ENCODE measurements around the gene BCL6B. TPM values are rescaled to one million over a fixed set of nuclear protein-coding genes. Genes with fewer than 3 reads are reported as not detected.

Gene BCL6B
- total RNA-seq, 5 donors from 2014 or later (not counting 1 experiment from before 2014, with no cell fraction given), result 0.53 TPM; not detected in 4

- Mint-ChIP-seq H3K27ac (no peak overlapping the region), H3K4me3 (no peak overlapping the region), H3K9me3 (no peaks in the 10 kb centered on the region), H3K36me3 (peaks cover 3% of the 10 kb centered on the region), H3K4me1 (peaks cover 59 to 74% (median 63%) of the 10 kb centered on the region in 3 donors), H3K27me3 (no peaks in the 10 kb centered on the region)
- 84% methylated on average over 6 of the region's 10 CpGs for WGBS (ENCODE audit: insufficient coverage)
- no peak overlapping the region for H3K4me3 ChIP-seq (ENCODE audit: control insufficient read depth in 1 of 2, extremely low read depth in 1 of 2, low read length in 1 of 2)
- peaks cover 0 to 12% of the 10 kb centered on the region in 2 donors for H3K36me3 ChIP-seq (ENCODE audit: control insufficient read depth in 2 of 2, extremely low read depth in 1 of 2, insufficient read depth in 1 of 2, low read length in 1 of 2)
- ChIA-PET CTCF (interaction anchor here (0.6 to 1.6 kb wide), 2 partner anchors 104 to 108 kb away, joined by 7 to 9 read pairs; no protein-coding TSS in a partner anchor), POLR2A (interaction anchor here (0.6 kb wide), 3 partner anchors 14 to 161 kb away, joined by 3 to 4 read pairs (median 3); no protein-coding TSS in a partner anchor)
- DNase-seq, result no peak
- no peak for ATAC-seq (replicated peaks in 1 of 4)
- H3K27me3 ChIP-seq (replicated peaks in 1 of 2; ENCODE audit: control insufficient read depth in 2 of 2, extremely low read depth in 1 of 2, insufficient read depth in 2 of 2, low read length in 1 of 2), result peaks cover 0 to 18% of the 10 kb centered on the region in 2 experiments
- H3K9me3 ChIP-seq, result no peaks in the 10 kb centered on the region
- no peak overlapping the region for H3K27ac ChIP-seq (ENCODE audit: low read length)
- H3K4me1 ChIP-seq (ENCODE audit: control insufficient read depth in 1 of 2, extremely low read depth in 1 of 2, insufficient read depth in 2 of 2, low read length in 2 of 2), result peaks cover 14 to 68% of the 10 kb centered on the region in 2 experiments
Observed at GRCh38 chr17:7019367-7019766, 3.5 kb upstream of the BCL6B start.

DNA sequence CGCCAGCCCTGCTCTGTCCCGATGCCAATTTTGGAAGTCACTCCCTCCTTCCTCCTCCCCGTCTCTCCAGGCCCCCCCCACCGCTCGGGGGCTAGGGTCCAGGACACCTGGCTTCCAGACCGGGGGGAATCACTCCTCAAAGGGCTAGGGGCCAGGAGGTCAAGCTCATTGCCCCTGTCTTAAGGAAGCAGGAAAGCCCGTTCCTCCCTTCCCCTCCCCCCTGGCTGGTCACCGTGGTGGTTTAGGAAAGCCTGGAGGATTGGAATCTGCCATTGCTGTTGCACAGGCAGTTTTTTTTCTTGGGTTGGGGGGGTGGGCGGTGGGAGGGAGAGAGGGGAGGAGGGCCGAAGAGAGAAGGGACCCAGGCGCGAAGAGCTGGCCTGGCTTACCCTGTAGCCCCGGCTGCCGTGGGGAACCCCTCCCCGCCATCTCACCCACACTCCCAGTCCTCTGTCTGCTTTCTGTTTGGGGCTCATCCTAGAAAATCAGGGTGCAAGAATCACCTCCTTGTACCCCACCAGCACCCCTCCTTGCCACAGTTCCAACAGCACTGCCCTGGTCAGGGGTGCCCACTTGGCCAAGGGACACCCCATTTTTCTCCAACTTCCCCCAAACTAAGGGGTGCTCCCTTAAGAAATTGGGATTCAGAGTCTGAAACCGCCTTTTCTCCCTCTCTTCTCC is 2.9 kb upstream of the BCL6B start:
- no peak overlapping the region for H3K4me3 Mint-ChIP-seq
- H3K36me3 Mint-ChIP-seq, result peaks cover 3% of the 10 kb centered on the region
- ChIA-PET POLR2A (interaction anchor here (0.6 to 1.5 kb wide), 4 partner anchors 14 to 161 kb away, joined by 3 to 6 read pairs (median 4); partner anchors contain the start of gene SLC16A13 (in 1 of the 2)), CTCF (interaction anchor here (0.6 to 3.4 kb wide), 3 partner anchors 15 to 109 kb away, joined by 7 to 26 read pairs (median 9); no protein-coding TSS in a partner anchor)
- peaks cover 0 to 12% of the 10 kb centered on the region in 2 donors for H3K36me3 ChIP-seq (ENCODE audit: control insufficient read depth in 2 of 2, extremely low read depth in 1 of 2, insufficient read depth in 1 of 2, low read length in 1 of 2)
- no peak for ATAC-seq (replicated peaks in 1 of 4)
- peaks cover 0 to 18% of the 10 kb centered on the region in 2 experiments for H3K27me3 ChIP-seq (replicated peaks in 1 of 2; ENCODE audit: control insufficient read depth in 2 of 2, extremely low read depth in 1 of 2, insufficient read depth in 2 of 2, low read length in 1 of 2)
- WGBS (ENCODE audit: insufficient coverage), result 80% methylated on average over 6 of the region's 16 CpGs
- no peak overlapping the region for H3K27ac Mint-ChIP-seq
- H3K27me3 Mint-ChIP-seq, result no peaks in the 10 kb centered on the region
- H3K4me1 Mint-ChIP-seq, result peaks cover 58 to 72% (median 62%) of the 10 kb centered on the region in 3 donors
- H3K4me1 ChIP-seq (ENCODE audit: control insufficient read depth in 1 of 2, extremely low read depth in 1 of 2, insufficient read depth in 2 of 2, low read length in 2 of 2), result peaks cover 14 to 67% of the 10 kb centered on the region in 2 experiments
- no peak overlapping the region for H3K27ac ChIP-seq (ENCODE audit: low read length)
- H3K9me3 ChIP-seq, result no peaks in the 10 kb centered on the region
- H3K4me3 ChIP-seq (ENCODE audit: control insufficient read depth in 1 of 2, extremely low read depth in 1 of 2, low read length in 1 of 2), result no peak overlapping the region
- no peaks in the 10 kb centered on the region for H3K9me3 Mint-ChIP-seq
- no peak for DNase-seq

DNA sequence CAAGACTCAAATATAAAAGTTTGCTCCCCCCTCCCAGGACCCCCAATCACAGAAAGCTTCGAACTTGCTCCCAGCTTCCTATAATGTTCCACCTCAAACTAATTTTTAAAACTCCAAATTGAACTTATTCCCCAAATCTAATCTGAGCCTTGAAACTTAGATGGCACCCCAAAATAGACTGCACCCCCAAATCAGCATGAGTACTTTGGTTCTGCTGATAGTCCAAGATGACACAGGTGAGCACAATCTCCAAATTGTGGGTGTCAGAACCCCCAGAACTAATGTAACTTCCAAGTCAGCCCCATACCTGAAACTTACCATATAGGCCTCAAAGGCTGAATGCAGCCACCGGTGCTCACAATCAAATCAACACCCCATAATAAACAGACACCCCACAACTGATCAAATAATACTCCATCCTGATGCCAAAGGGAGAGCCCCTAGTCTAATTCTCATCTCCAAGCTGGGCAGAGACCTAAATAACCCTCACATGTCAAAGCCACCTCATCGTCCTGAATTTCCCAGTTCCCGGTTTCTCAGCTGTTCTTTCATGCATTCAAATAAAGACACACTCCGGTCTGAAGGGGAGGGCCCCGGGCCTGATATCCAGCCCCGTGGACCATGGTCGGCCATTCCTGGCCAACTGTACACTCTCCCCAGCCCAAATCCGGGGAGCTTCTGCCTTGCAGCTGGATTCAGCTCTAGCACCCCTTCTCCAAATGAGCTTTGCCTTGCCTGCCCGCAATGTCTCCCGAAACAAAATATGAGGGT is 1.8 kb upstream of the BCL6B start:
- H3K36me3 Mint-ChIP-seq, result peaks cover 3% of the 10 kb centered on the region
- H3K27me3 ChIP-seq (replicated peaks in 1 of 2; ENCODE audit: control insufficient read depth in 2 of 2, extremely low read depth in 1 of 2, insufficient read depth in 2 of 2, low read length in 1 of 2), result peaks cover 0 to 18% of the 10 kb centered on the region in 2 experiments
- H3K27me3 Mint-ChIP-seq, result no peaks in the 10 kb centered on the region
- peak overlapping the region; percentile 19 for H3K27ac ChIP-seq (ENCODE audit: low read length)
- no peaks in the 10 kb centered on the region for H3K9me3 Mint-ChIP-seq
- POLR2A ChIA-PET, result interaction anchor here in 1 of 2 donors (1.5 kb wide), 1 partner anchor 15 kb away, joined by 6 read pairs; the partner anchor contains the start of gene SLC16A13
- no peaks in the 10 kb centered on the region for H3K9me3 ChIP-seq
- H3K4me3 ChIP-seq (ENCODE audit: control insufficient read depth in 1 of 2, extremely low read depth in 1 of 2, low read length in 1 of 2), result no peak overlapping the region
- H3K36me3 ChIP-seq (ENCODE audit: control insufficient read depth in 2 of 2, extremely low read depth in 1 of 2, insufficient read depth in 1 of 2, low read length in 1 of 2), result peaks cover 0 to 12% of the 10 kb centered on the region in 2 donors
- peaks cover 47 to 61% (median 51%) of the 10 kb centered on the region in 3 donors for H3K4me1 Mint-ChIP-seq
- H3K4me1 ChIP-seq (ENCODE audit: control insufficient read depth in 1 of 2, extremely low read depth in 1 of 2, insufficient read depth in 2 of 2, low read length in 2 of 2), result peaks cover 10 to 56% of the 10 kb centered on the region in 2 experiments
- CTCF ChIA-PET, result interaction anchor here (0.6 to 3.4 kb wide), 15 partner anchors 9 to 177 kb away, joined by 3 to 26 read pairs (median 5); partner anchors contain the start of gene SLC16A13 (in 1 of the 2)
- ATAC-seq (replicated peaks in 1 of 4) (no peak), DNase-seq (no peak)
- no peak overlapping the region for H3K27ac Mint-ChIP-seq
- WGBS (ENCODE audit: insufficient coverage), result 77% methylated on average over 9 of the region's 11 CpGs
- H3K4me3 Mint-ChIP-seq, result peak overlapping the region in 1 of 3 donors; percentile 83

DNA sequence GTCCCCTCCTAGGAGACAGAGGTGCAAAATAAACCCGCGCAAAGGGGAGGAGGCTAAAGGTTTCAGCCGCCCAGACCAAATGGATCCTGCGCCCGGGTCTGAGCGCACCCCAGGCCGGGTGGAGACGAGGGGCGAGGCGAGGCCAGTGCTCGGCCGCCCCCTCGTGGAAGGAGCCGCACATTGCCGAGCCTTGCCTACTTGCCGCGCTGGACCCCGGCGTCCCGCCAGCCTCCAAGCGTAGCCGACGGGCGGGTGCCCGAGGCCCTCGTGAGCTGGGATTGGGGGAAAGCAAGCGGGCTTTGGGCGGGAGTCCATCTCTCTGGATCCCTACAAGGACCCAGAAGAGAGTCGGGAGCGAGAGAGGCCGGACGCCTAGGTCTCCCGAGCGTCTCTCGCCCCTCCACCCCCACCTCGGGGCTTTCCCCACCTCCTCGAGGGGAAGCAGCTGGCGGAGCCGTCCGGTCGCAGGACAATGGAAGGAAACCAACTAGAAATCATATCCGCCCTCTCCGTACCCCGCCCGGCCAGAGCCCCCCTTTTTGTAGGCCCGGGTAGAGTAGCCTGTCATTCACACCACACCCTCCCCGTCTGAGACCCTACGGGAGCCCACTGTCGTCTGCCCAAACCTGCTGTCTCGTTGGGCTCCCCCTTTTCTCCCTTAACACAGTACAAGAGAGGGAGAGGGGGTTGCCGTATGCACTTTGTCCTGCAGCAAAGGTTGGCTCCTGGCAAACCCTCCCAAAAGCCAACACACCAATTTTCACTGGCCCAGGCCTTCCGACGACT is 664 bp upstream of the BCL6B start:
- Histone ChIP-seq H3K4me3 (ENCODE audit: control insufficient read depth in 1 of 2, extremely low read depth in 1 of 2, low read length in 1 of 2) (peak overlapping the region; percentile 35 to 43), H3K27ac (ENCODE audit: low read length) (peak overlapping the region; percentile 19), H3K36me3 (ENCODE audit: control insufficient read depth in 2 of 2, extremely low read depth in 1 of 2, insufficient read depth in 1 of 2, low read length in 1 of 2) (peaks cover 0 to 4% of the 10 kb centered on the region in 2 donors), H3K4me1 (ENCODE audit: control insufficient read depth in 1 of 2, extremely low read depth in 1 of 2, insufficient read depth in 2 of 2, low read length in 2 of 2) (peaks cover 10 to 45% of the 10 kb centered on the region in 2 experiments), H3K27me3 (replicated peaks in 1 of 2; ENCODE audit: control insufficient read depth in 2 of 2, extremely low read depth in 1 of 2, insufficient read depth in 2 of 2, low read length in 1 of 2) (peaks cover 0 to 18% of the 10 kb centered on the region in 2 experiments), H3K9me3 (no peaks in the 10 kb centered on the region)
- CTCF ChIA-PET, result interaction anchor here (0.6 to 3.4 kb wide), 16 partner anchors 8 to 178 kb away, joined by 3 to 26 read pairs (median 4); partner anchors contain the start of gene SLC16A13 (in 1 of the 2)
- Mint-ChIP-seq H3K27me3 (no peaks in the 10 kb centered on the region), H3K4me3 (peak overlapping the region; percentile 21 to 83 (median 49)), H3K27ac (peak overlapping the region in 1 of 2 donors; percentile 24), H3K36me3 (no peaks in the 10 kb centered on the region), H3K9me3 (no peaks in the 10 kb centered on the region), H3K4me1 (peaks cover 38 to 50% (median 45%) of the 10 kb centered on the region in 3 donors)
- POLR2A ChIA-PET, result no interaction called here
- under 1% methylated on average over 32 of the region's 53 CpGs for WGBS (ENCODE audit: insufficient coverage)
- peak in 34 of 35 experiments; percentile 45 to 88 (median 65) for DNase-seq
- ATAC-seq (replicated peaks in 1 of 4), result peak; percentile 57 to 85 (median 80)

- Mint-ChIP-seq H3K4me3 (peak overlapping the region; percentile 55 to 83 (median 57)), H3K27me3 (no peaks in the 10 kb centered on the region), H3K36me3 (no peaks in the 10 kb centered on the region), H3K27ac (peak overlapping the region; percentile 52 to 66), H3K4me1 (peaks cover 31 to 44% (median 42%) of the 10 kb centered on the region in 3 donors), H3K9me3 (no peaks in the 10 kb centered on the region)
- WGBS (ENCODE audit: insufficient coverage), result 38% methylated on average over 35 of the region's 51 CpGs
- CTCF ChIA-PET, result interaction anchor here in 1 of 2 donors (0.6 to 3.4 kb wide), 5 partner anchors 12 to 113 kb away, joined by 3 to 26 read pairs (median 4); partner anchors contain the start of gene SLC16A13
- peak; percentile 75 to 98 (median 91) for DNase-seq
- POLR2A ChIA-PET, result interaction anchor here in 1 of 2 donors (0.8 kb wide), 1 partner anchor 12 kb away, joined by 5 read pairs; the partner anchor contains the start of gene SLC16A13
- ATAC-seq (replicated peaks in 1 of 4), result peak; percentile 73 to 81 (median 76)
- Histone ChIP-seq H3K27me3 (replicated peaks in 1 of 2; ENCODE audit: control insufficient read depth in 2 of 2, extremely low read depth in 1 of 2, insufficient read depth in 2 of 2, low read length in 1 of 2) (peaks cover 0 to 18% of the 10 kb centered on the region in 2 experiments), H3K27ac (ENCODE audit: low read length) (peak overlapping the region; percentile 19), H3K36me3 (ENCODE audit: control insufficient read depth in 2 of 2, extremely low read depth in 1 of 2, insufficient read depth in 1 of 2, low read length in 1 of 2) (no peaks in the 10 kb centered on the region), H3K4me3 (ENCODE audit: control insufficient read depth in 1 of 2, extremely low read depth in 1 of 2, low read length in 1 of 2) (peak overlapping the region; percentile 16 to 68), H3K9me3 (no peaks in the 10 kb centered on the region), H3K4me1 (ENCODE audit: control insufficient read depth in 1 of 2, extremely low read depth in 1 of 2, insufficient read depth in 2 of 2, low read length in 2 of 2) (peaks cover 6 to 30% of the 10 kb centered on the region in 2 experiments)
Observed at GRCh38 chr17:7023576-7024401, 939 bp downstream of the BCL6B start.

Data from T-cell (primary cell).